ENCODE measurements around the gene PRKG1.

DNA sequence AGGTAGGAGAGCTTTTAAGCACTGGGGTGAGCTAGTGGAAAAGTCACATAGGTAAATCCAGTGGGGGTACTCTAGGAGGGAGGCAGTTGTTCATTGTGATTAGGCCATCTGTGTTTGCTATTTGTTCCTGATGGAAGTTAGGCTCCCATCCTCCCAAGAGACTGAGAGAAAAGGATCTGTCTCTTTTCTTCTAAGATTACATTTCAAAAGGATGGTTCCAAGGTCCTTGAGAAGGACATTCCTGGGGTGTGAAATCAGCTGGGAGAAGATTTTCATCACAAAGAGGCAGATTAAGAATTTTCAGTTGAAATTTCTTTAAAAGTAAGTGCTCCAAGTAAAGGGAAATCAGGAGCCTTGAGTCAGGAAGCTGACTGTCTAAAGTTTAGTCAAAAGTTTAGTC lies 835.9 kb downstream of the PRKG1 start:
- TF ChIP-seq, protein P1, sequence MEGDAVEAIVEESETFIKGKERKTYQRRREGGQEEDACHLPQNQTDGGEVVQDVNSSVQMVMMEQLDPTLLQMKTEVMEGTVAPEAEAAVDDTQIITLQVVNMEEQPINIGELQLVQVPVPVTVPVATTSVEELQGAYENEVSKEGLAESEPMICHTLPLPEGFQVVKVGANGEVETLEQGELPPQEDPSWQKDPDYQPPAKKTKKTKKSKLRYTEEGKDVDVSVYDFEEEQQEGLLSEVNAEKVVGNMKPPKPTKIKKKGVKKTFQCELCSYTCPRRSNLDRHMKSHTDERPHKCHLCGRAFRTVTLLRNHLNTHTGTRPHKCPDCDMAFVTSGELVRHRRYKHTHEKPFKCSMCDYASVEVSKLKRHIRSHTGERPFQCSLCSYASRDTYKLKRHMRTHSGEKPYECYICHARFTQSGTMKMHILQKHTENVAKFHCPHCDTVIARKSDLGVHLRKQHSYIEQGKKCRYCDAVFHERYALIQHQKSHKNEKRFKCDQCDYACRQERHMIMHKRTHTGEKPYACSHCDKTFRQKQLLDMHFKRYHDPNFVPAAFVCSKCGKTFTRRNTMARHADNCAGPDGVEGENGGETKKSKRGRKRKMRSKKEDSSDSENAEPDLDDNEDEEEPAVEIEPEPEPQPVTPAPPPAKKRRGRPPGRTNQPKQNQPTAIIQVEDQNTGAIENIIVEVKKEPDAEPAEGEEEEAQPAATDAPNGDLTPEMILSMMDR (IDR thresholded peaks at IDR 0.05; ENCODE audit: borderline replicate concordance, extremely low read depth, low read length, poor library complexity, severe bottlenecking), result no peak
- no peak for TF ChIP-seq EZH2 (IDR thresholded peaks at IDR 0.05; ENCODE audit: borderline replicate concordance, low read depth, low read length, severe bottlenecking)
